Endothelial cell of umbilical vein (primary cell): ENCODE measurements around the gene FLNB. TPM values are rescaled to one million over a fixed set of nuclear protein-coding genes. Genes with fewer than 3 reads are reported as not detected.
A peak's percentile ranks its signal among the peaks of the same experiment; 100 is the strongest.

Source experiments
- BruUV-seq: library from RNA; stranded (reverse); fragments of 400-500 nt; replicated peaks from 2 replicates; lab custom pipeline; 2021; lab: Mats Ljungman, UMichigan
- CTCF ChIA-PET: fragments of 300-600, 350-600 bp; sonication (Branson Sonifier 250); formaldehyde crosslinking; loops from one replicate; lab custom pipeline; 2021; ENCODE audit warnings: antibody characterized with exemption, inconsistent platforms; lab: Charles Lee
- POLR2A ChIA-PET: fragments of 300-600, 350-600 bp; sonication (Branson Sonifier 250); formaldehyde crosslinking; loops from one replicate; lab custom pipeline; 2021; ENCODE audit warnings: antibody characterized with exemption, inconsistent platforms; lab: Charles Lee
- DNase-seq: peaks from one replicate; pipeline ENCODE4 v3.0.0-alpha.2; 2011; ENCODE audit warnings: low read depth, low spot score
- FAIRE-seq: peaks from 2 replicates; lab custom pipeline; 2011; peaks lifted over from hg19 to GRCh38; lab: Jason Lieb, UNC
- H2AFZ ChIP-seq: 2 replicates; pipeline ENCODE4 v1.6.0; 2012; ENCODE audit warnings: low read depth, low read length, control low read depth, inconsistent platforms
- H3K27ac ChIP-seq: 2 replicates; pipeline ENCODE4 v1.5.1; 2011; ENCODE audit warnings: low read depth, mild to moderate bottlenecking, control low read depth, low read length, moderate library complexity; ENCODE audit not compliant: insufficient read depth
- H3K27me3 ChIP-seq, 2 experiments: 2 replicates each; pipeline versions ENCODE4 v1.6.0 to v1.6.1; 2011; ENCODE audit warnings: low read length in 2 of 2, mixed read lengths in 1 of 2; ENCODE audit not compliant: control insufficient read depth in 2 of 2, insufficient read depth in 2 of 2
- H3K36me3 ChIP-seq, 2 experiments: 2 replicates in 1 of 2; 3 replicates in 1 of 2; pipeline ENCODE4 v1.5.1; 2011; ENCODE audit warnings: low read length in 2 of 2, mild to moderate bottlenecking in 1 of 2, moderate library complexity in 1 of 2; ENCODE audit not compliant: control insufficient read depth in 2 of 2, insufficient read depth in 2 of 2; ENCODE audit errors: extremely low read depth in 1 of 2
- H3K4me1 ChIP-seq: 3 replicates; pipeline ENCODE4 v1.5.1; 2011; ENCODE audit warnings: mild to moderate bottlenecking, low read length; ENCODE audit not compliant: control insufficient read depth, insufficient read depth; ENCODE audit errors: extremely low read depth
- H3K4me2 ChIP-seq: 2 replicates; pipeline ENCODE4 v1.6.1; 2011; ENCODE audit warnings: low read length, control low read depth, mixed read lengths; ENCODE audit not compliant: insufficient read depth
- H3K4me3 ChIP-seq, 3 experiments: fragments of 200-600 bp in 1 of 3; sonication (generic), shearing (Covaris generic) in 1 of 3; replicated peaks in 1 of 3; 2 replicates each; pipeline ENCODE4 v1.5.1; 2011 to 2016; ENCODE audit warnings: control low read depth in 3 of 3, low read length in 3 of 3, mild to moderate bottlenecking in 2 of 3, inconsistent platforms in 1 of 3, low read depth in 1 of 3, moderate library complexity in 1 of 3; ENCODE audit not compliant: insufficient read depth in 1 of 3
- H3K79me2 ChIP-seq: 2 replicates; pipeline ENCODE4 v1.6.0; 2012; ENCODE audit warnings: low read length, inconsistent platforms; ENCODE audit not compliant: control insufficient read depth, insufficient read depth
- H3K9ac ChIP-seq: replicated peaks from 2 replicates; pipeline ENCODE3; 2011; ENCODE audit warnings: low read length, control low read depth; ENCODE audit not compliant: insufficient read depth; ENCODE audit errors: extremely low read depth
- H3K9me1 ChIP-seq: replicated peaks from 3 replicates; pipeline ENCODE4 v1.6.0; 2011; ENCODE audit warnings: mild to moderate bottlenecking, low read length; ENCODE audit not compliant: control insufficient read depth, insufficient read depth; ENCODE audit errors: extremely low read depth
- H3K9me3 ChIP-seq: replicated peaks from 2 replicates; pipeline ENCODE4 v1.5.1; 2012; ENCODE audit warnings: low read length, inconsistent platforms; ENCODE audit not compliant: control insufficient read depth, insufficient read depth
- H4K20me1 ChIP-seq: replicated peaks from 2 replicates; pipeline ENCODE3; 2011; ENCODE audit warnings: mild to moderate bottlenecking, low read length; ENCODE audit not compliant: control insufficient read depth, insufficient read depth; ENCODE audit errors: extremely low read depth
- CTCF ChIP-seq, 2 donors: IDR thresholded peaks; 1 replicate in 1 of 2; 2 replicates in 1 of 2; pipeline ENCODE4 v1.5.1; 2011; ENCODE audit warnings: low read length in 2 of 2, mild to moderate bottlenecking in 2 of 2, moderate library complexity in 2 of 2, control low read depth in 1 of 2, inconsistent platforms in 1 of 2, low read depth in 1 of 2; ENCODE audit not compliant: insufficient read depth in 1 of 2; ENCODE audit errors: extremely low read depth in 1 of 2
- GATA2 ChIP-seq: IDR thresholded peaks from 2 replicates; pipeline ENCODE4 v1.7.0; 2011; ENCODE audit warnings: low read depth, mild to moderate bottlenecking, moderate library complexity, mixed read lengths, low read length; ENCODE audit not compliant: insufficient read length, insufficient read depth
- MAX ChIP-seq: IDR thresholded peaks from 2 replicates; pipeline ENCODE4 v1.6.1; 2011; ENCODE audit not compliant: insufficient read depth, insufficient read length
- POLR2A ChIP-seq: IDR thresholded peaks from 2 replicates; pipeline ENCODE4 v1.6.1; 2012; ENCODE audit warnings: low read depth, mild to moderate bottlenecking, control low read depth, low read length
- POLR2AphosphoS5 ChIP-seq: IDR thresholded peaks from 2 replicates; pipeline ENCODE4 v1.6.1; 2012; ENCODE audit warnings: low read depth, mild to moderate bottlenecking, control low read depth, low read length, moderate library complexity; ENCODE audit not compliant: insufficient read depth
- dilution Hi-C: fragments of 300-500 bp; cut with MboI; formaldehyde crosslinking; loops from one replicate; pipeline ENCODE4 v1.15.0; 2019; ENCODE audit warnings: low sequenced_read_pairs; ENCODE audit not compliant: extremely low pct_ligation_motif_present
- intact Hi-C: fragments of 100-400 bp; cut with micrococcal nuclease; formaldehyde crosslinking; loops from one replicate; pipeline ENCODE4 v1.10.0; 2022
- polyA plus RNA-seq, 4 experiments: library from polyadenylated mRNA; depleted of rRNA in 3 of 4; stranded (reverse) in 3 of 4; unstranded in 1 of 4; fragments of >200 nt; gene quantifications; 2 replicates each; pipeline versions ENCODE4 v1.2.1 to v1.2.3, GENCODE V29; 2011 to 2012; ENCODE audit warnings: missing spikeins in 1 of 4
- total RNA-seq: library from RNA; stranded (reverse); gene quantifications from 2 replicates; pipeline ENCODE4 v1.2.3, GENCODE V29; 2021

The FLNB gene
- total and polyA plus RNA-seq, 2 donors (not counting 3 experiments of a cell fraction or from before 2014, with no cell fraction given): 479 to 670 TPM

GRCh38 chr3:58210761-58211460 lies 202.7 kb downstream of the FLNB start, which contains the start of gene DNASE1L3:
Gene DNASE1L3, minus strand, starts transcription at chr3:58210972. Its CDS starts 66 bp downstream, at chr3:58210906.
- dilution Hi-C loops: no loop called here
- intact Hi-C loops: no loop called here
- Histone ChIP-seq H3K9ac (no peak within 1 kb of the TSS), H3K4me2 (no peak within 1 kb of the TSS), H3K79me2 (no peaks in the 10 kb centered on the region), H3K36me3 (no peaks in the 10 kb centered on the region), H4K20me1 (no peaks in the 10 kb centered on the region), H2AFZ (peak within 1 kb of the TSS; percentile 12), H3K9me1 (no peaks in the 10 kb centered on the region), H3K27me3 (no peaks in the 10 kb centered on the region), H3K9me3 (no peaks in the 10 kb centered on the region), H3K4me1 (peaks cover 7% of the 10 kb centered on the region), H3K27ac (no peak within 1 kb of the TSS), H3K4me3 (no peak within 1 kb of the TSS)
- DNase-seq: no peak
- BruUV-seq: no TSS peak
- POLR2A ChIA-PET: interaction anchor here (1.5 kb wide), 1 partner anchor 14 kb away, joined by 3 read pairs; no protein-coding TSS in a partner anchor
- peak; percentile 38 for FAIRE-seq
- CTCF ChIA-PET: interaction anchor here (1.0 to 9.0 kb wide), 6 partner anchors 8 to 95 kb away, joined by 3 to 72 read pairs (median 5); partner anchors contain the start of genes HTD2 and RPP14
- TF ChIP-seq CTCF (IDR thresholded peaks at IDR 0.05; ENCODE audit: extremely low read depth in 1 of 2, insufficient read depth in 1 of 2, low read depth in 1 of 2, low read length in 2 of 2): no peak
- no peak for TF ChIP-seq GATA2
- no peak for TF ChIP-seq POLR2A
- no peak for TF ChIP-seq MAX
- no peak for TF ChIP-seq POLR2AphosphoS5
